GM18511 (cell line): ENCODE measurements around the gene NPAS1.
"Not testable (repeated sequence)": the region's sequence is repeated elsewhere in the genome, so short reads cannot be mapped to it uniquely, and the experiment has no call there.

ENCODE experiments used
- ATAC-seq: cut with Tn5 transposase; IDR thresholded peaks from one replicate; pipeline ENCODE4 v1.9.1; 2021; ENCODE audit warnings: mild to moderate bottlenecking, moderate library complexity; ENCODE audit not compliant: unreplicated experiment

NPAS1 gene

DNA sequence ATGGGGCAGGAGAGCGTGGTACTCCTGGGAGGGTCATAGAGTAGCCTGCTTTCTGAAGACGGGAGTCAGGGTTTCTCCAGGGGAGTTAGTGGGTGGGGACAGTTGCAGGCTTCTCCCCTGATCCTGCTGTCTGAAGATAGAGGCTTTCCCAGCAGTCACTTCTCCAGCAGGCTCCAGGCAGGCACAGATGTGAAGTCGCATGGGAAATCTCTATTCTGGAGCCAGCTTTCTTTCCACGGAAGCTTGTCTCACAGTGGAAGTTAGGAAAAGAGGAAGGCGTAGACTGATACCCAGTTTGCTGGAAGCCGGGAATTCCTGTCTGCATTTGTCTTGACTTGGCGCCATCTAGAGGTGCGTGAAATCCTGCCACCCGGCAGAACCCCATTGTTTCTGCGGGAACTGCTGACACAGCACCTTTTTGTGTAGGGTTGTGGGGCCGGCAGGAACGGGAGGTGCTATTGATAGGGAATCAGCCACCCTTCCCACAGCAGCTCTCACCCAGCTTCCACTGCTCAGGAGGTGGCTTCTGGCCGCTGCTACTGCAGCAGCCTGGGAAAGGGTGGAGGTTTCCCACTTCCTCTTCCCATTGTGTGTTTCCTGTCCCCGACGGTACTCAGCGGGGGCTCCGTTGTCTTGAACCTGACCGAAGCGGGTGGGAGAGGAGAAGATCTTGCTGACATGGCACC, 28.5 kb upstream of the NPAS1 start:
- ATAC-seq: no peak

DNA sequence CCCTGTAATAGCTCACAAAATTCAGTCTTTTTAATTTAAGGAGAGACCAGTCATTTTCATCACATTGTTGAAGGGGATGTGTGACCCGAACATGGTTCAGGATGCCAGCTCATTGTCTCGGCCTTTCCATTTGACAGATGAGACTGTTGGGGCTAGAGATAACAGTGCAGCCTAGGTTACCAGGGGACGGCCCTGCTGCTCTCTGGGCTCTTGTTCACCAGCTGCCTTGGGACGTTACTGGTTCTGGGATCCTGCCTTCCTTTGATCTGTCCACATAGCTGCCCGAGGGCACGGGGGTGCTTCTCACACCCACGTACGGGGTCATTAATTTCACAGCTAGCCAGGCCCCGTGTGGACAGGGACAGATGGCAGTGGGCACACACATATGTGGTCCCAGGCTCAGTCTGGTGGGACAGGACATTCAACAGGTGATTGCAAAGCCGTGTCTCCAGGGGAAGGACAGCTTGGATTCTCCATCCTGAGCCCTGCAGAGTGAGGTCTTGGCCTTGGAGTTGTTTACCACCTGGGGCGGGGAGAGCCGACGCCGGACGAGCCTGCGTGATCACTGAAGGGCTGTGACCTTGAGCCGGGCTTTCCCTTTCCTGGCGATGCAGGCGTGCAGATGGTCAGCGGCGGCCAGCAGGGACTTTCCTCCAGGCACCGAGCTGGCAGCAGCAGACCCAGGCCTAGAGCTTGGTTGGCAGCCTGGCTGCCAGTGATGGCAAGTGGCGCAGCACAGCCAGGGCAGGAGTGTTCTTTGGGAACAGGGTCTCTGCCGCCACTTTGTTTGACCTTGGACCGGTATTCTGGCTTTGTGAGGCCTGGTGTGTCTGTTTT, 26.7 kb upstream of the NPAS1 start:
- ATAC-seq: no peak

DNA sequence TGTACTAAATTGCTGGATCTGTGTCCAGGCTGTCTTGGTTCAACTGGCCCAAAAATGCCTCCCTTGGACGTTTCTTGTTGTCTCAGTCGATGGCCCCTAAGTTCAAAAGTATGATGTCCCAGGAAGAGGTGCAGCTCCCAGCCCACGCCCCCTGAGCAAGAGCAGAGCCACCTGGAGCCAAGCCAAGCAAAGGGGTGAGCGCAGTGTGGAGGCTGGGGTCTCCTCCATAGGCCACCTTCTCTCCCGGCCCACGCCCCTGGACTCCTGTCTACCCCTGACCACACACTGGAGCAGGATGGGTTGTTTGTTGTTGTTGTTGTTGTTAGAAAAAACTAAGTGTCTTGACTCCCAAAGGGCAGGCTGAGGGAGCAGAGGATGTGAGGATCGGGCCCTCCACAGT, 26.0 kb upstream of the NPAS1 start:
- ATAC-seq: no peak

DNA sequence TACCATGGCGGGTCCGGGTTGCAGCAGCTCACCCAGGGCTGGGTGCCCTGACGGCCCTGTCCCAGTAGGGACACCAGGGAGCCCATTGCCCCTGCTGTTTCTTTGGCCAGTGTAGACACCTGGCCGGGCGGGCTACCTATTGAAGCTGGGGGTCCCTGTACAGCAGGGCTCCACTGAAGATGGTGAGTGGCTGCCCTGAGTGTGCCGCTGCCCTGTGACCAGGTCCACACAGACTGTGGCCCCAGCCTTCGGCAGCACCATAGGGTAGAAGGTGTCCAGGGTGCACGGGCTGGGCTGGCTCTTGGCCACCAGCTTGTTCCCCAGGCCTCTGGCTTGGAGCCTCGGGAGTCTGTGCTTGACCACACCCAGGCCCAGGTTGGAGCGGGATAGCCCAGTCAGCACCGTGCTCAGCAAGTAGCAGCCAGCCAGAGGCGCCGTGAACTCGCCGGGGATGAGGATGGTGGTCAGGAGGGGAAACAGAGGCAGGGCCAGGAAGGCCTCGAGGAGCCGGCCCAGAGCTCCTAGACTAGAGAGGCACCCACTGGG, 25.4 kb upstream of the NPAS1 start:
- ATAC-seq: no peak

DNA sequence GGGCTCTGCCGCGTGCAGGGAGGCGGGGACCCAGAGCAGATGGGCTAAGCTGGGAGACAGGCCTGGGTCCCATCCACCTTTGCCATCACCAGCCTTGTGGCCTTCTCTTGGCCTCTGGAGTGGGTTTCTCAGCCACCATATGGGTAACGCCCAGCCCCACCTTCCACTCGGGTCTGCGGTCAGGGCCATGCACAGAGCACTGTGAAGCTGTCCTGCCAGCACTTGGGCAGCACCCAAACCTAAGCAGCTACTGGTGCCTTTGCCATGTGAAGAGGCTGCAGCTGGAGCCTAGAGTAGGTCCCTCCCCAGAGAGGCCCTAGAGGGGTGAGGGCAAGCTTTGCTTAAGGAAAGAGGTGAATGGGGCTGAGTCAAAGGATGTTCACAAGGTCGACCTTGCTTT, 24.1 kb upstream of the NPAS1 start:
- ATAC-seq: no peak

DNA sequence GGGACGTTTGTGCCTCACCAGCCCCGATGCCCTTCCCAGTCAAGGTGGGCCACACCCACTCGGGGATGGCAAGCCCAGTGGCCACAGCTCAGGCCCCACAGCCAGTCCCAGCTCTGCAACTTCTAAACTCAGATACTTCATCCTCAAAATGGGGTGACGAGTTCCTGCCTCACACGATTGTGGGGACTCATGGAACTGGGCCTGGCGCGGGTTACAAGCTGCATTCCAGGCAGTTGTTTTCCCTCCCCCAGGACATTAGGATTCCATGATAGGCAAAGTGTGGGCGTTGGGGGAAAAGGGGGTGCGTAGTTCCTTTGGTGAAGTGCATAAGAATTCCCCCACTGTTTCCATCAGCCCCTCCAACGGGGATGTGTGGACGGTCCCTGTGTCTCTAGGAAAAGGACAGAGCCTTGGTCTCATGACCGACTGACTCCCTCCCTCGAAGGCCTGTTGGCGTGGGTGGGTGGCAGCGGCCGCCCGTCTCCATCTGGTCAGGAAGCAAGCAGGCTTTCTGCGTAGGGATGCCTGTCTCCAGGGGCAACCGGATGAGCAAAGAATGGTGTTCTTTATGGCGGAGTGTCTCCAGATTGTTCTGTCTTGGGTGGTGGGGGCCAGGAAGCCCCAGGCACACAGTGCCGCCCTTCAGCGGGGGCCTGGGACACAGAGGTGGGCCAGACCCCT, 21.1 kb upstream of the NPAS1 start:
- no peak for ATAC-seq

DNA sequence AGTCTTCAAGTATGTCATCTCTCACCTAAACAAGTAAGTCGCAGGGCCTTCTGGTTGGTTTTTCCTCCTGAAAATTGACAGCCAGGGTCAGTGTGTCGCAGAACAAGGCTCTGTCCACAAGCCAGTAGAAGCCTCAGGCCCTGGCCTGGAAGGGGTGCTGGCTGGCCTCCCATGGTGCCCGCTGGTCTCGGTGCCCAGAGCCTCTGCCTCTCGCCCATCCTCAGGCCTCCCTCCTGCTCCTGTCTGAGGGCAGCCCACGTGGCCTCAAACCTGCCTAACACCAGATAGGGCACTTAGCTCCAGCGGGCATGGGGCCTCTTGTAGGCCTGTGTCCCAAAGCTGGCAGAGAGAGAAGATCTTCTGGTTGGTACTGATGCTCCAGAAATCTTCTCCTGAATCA, 20.3 kb upstream of the NPAS1 start:
- ATAC-seq: no peak

DNA sequence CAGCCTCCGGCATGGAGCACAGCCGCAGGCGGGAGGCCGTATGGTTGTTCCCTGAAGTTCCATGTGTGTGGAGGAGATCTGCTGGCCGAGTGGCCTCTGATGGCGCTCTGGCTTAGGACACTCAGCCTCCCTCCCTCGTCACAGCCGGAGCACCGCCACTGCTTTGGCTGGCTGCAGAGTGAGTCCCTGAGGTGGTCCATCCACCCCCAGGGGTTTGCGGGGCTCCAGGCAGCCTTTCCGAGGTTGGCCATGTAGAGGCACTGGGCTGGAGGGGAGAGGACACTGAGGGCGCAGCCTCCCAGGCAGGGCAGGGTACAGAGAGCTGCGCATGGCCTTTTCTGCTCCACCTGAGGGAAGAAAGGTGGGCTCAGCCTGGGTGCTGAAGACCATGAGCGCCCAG, 19.8 kb upstream of the NPAS1 start:
- no peak for ATAC-seq

DNA sequence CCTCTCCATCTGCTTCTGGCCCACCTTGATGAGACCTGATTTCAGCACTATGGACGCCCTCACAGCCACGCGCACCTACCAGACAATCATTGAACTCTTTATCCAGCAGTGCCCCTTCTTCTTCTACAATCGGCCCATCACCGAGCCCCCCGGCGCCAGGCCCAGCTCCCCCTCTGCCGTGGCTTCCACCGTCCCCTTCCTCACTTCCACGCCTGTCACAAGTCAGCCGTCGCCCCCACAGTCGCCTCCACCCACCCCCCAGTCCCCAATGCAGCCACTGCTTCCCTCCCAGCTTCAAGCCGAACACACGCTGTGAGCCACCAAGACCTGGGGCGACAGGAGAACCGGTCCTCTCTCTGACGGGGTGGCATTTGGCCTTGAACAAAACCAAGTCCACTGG, 19.3 kb upstream of the NPAS1 start:
- ATAC-seq: no peak

DNA sequence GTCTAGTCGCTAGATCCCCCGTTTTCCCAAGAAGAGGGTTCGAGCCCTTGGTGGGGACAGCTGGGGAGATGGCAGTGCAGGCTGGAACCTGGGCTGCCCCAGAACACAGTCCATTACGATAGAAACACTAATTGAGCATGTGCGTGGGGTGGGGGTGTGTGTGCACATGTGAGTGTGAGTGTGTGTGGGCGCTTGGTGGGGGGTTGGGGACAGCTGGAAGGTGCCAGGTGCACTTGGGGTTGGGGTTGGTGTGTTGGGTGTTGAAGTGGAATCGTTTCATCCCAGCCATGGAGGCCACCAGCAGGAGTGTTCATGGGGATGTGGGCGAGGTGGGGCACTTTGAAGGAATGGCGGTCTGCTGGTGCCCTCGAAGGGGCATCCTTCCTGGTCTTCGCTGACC, 18.1 kb upstream of the NPAS1 start:
- ATAC-seq: no peak

DNA sequence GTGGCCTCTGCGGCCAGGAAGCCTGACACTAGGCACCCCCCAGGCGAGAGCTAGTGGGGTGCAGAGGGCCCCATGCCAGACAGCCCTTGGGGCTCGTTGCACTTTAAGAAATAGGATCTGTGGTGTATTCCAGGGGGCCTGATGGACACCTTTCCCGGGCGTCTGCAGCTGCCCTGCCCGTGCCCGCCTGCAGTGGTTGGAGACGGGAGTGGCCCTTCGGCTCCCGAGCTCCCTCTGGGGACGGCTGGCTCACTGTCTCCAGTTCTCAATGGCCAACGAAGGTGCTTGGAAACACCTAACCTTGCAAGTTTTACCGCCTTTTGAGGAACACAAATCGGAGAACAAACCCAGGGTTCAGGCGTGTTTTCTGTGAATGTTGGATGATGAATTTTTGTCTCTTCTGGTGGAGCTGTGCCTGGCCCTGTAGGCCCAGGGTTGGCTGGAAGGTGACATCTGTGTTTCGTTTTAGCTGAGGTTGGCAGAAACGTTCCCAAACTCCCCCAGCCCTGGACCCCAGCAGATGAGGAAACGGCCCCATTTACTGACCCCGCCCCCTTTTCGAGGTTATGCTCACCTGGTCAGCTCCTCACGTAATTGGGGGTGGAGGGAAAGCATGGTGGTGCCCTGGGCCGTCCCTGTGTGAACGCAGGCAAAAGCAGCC, 17.4 kb upstream of the NPAS1 start:
- no peak for ATAC-seq

DNA sequence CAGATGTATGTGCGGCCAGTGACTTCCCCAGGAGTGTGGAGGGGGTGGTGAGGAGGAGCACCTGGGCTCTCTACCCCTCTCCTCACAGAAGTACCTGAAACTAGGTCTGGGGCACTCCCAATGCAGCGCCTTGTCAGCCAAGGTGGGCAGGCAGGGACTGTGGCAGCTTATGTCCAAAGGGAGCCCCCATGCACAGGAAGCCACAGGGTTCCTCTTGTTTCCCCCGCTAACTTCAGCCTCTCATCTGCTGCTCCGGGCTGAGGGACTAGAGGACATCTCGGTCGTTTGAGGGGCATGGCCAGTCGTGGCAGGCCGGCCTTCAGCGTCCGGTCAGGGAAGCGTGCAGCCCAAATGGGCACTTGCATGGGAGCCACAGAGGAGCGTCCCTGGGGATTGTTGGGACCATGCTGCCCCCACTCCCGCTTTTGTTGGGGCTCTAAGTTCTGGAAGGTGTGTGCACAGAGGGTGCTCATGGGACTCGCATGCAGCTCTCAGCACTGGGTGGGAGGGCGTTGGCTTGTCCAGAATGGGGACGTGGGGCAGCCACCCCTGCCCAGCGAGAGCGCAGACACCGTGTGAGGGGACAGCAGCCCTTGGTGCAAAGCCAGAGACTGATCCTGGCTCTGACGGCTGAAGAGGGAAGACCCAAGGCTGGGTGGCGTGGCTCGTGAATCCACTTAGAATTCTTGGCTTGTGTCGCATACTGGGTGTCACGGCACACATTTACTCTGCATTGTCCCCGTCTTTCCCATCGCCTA, 16.6 kb upstream of the NPAS1 start:
- ATAC-seq: no peak

DNA sequence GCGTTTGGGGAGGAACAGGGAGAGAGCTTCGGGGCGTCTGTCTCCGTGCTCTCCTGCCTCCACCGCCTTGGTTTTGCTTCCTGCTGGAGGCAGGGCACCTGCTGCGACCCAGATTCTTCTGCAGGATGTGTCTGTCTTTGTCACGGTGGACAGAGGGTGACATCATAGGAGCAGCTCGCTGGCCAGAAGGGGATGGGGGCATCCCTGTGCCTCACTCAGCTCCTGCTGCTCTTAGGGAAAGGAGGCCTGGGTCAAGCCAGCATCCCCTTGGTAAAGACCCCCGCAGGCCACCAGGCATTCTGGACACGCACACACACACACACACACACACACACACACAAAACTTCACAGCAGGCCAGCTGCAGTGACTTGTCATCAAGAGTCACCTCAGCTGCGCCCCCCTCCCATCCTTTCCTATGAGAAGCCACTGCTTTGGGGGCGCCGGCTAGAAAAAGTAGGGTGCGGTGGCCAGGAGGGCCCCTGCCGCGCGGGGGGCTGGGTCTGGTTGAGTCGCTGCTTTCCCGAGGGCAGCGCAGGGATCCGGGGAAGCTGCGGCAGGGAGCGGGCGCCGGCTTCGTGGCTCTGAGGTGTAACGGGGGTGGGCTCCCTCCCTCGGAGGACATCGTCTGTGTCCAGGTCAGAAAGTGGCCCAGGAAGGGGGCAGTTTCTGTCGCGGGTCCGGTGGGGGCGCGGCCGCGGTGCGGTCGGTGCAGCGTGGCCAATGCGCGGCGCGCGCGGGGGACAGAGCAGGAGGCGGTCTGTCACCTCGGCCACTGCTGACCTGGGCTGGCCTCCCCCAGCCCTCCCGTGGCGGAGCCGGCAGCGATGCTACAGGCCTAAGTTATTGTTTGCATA, 15.8 kb upstream of the NPAS1 start:
- ATAC-seq: no peak

DNA sequence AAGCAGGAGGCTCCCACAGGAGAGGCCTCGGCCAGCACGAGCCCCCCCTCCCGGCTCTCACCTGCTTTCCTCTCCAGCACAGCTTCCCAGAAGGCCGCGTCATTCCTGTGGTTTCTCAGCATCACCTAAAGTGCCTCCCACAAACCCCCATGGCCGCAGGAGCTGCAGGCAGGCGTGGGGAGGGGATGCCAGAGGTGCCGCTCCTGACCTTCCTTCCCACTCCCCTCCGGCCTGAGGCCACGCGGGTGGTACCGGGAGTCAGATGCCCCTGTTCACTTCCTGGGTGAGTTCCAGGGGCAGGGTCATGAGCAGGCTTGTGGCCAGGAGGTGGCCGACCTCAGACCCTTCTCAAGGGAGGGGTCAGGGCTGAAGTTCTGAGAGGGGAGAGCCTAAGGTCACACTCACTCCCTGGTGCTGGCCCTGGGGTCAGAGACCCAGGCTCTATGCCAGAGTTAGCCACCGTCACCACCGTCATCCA, 14.4 kb upstream of the NPAS1 start:
- ATAC-seq: no peak

DNA sequence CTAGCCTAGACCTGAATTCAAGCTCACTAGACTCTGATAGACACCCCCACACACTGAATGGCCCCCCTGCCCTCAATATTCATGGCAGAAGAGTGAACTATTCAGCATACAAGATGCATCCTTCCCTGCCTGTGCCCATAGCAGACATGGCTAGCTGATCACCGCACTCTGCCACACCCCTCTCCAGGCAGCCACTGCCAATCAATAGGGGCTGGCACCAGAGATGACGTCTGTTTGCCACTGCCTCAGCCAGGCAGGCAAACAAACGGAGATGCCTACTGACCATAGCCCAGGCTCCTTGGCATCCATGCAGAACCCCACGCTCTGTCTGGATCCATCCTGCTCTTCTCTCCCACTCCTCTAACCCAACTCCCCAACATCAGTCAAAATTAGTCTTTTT, 13.8 kb upstream of the NPAS1 start:
- ATAC-seq: no peak

DNA sequence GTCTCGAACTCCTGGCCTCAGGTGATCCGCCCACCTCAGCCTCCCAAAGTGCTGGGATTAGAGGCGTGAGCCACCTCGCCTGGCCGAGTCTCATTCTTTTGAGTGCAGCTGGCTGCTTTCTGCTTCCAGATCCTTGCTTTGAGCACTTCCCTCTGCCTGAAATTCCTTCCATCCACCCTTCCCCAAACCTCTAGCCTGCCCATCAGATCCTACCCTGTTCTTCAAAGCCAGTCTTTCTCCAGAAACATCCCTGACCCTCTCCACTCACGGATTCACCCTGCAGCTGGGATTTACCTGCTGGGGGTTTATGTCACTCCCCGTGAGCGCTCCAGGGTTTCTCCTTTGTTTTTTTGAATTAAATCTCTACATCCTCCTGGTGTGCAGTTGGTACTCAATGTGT, 13.1 kb upstream of the NPAS1 start:
- no peak for ATAC-seq

DNA sequence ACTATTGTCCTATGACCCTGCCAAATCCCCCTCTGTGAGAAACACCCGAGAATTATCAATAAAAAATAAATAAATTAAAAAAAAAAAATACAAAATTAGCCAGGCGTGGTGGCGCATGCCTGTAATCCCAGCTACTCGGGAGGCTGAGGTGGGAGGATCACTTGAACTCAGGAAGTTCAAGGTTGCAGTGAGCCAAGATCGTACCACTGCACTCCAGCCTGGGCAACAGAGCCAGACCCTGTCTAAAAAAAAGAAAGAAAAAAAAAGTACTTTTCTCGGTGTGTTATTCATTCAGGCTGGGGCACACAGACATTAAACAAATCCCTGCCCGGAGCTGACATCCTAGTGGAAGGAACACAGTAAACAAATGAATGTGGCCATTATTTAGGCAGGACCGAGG, 9.1 kb upstream of the NPAS1 start:
- ATAC-seq: not testable (repeated sequence)

DNA sequence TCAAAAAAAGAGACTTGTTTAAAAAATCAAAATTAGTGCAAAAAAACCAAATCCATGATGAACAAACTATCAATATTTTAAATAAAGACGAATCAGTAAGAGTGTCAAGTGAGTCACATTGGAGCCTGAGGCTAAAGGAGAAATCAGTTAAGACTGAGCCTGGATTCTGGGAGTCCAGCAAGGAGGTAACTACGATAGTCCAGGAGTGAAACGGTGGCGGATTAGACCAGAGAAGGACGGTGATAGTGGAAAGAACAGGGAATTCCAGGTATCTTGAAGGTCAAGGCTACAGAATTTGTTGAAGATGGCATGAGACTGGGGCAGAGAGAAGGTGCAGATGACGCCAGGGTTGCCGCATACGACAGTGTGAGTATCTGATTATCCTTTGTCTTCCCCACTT, 7.0 kb upstream of the NPAS1 start:
- ATAC-seq: no peak

DNA sequence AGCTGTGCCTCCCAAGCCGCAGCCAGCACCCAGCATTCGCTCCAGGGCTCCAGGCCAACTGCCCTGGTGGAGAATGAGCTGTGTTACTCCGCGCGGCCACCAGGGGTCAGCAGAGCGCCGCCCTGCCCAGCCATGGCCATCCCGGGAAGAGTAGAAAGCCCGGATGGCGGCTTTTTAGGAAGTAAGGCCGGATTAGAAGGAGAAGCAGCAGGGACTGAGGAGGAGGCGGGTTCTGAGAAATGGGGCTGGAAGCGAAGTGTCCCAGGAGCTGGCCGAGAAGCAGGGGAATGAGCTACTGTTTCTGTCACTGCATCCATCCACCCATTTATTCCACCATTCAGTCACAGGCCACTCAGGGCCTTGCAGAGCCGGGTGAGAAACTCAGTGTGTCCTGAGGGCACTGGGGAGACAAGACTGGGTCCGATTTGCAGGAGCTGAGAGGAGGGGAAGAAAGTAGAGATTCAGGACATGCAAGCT, 6.6 kb upstream of the NPAS1 start:
- ATAC-seq: no peak
